Measurements from ENCODE around the gene TOB1.

DNA sequence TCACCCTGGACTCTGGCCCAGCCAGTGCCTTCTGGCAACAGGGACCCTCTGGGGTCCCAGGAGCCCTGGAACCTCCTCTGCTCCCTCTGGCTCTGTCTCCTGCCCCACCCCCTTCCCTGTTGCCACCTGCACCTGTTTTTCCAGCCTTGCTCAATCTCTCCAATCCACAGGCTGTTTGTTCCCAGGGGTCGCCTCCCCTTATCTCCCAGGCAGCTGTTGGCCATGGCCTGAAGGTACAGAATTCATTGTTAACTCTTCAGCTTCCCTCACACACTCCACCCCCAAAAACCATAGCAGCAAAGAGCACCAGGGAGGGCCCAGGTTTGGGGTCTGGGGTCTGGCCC, 39.3 kb upstream of the TOB1 start:
- TF ChIP-seq, protein P1, sequence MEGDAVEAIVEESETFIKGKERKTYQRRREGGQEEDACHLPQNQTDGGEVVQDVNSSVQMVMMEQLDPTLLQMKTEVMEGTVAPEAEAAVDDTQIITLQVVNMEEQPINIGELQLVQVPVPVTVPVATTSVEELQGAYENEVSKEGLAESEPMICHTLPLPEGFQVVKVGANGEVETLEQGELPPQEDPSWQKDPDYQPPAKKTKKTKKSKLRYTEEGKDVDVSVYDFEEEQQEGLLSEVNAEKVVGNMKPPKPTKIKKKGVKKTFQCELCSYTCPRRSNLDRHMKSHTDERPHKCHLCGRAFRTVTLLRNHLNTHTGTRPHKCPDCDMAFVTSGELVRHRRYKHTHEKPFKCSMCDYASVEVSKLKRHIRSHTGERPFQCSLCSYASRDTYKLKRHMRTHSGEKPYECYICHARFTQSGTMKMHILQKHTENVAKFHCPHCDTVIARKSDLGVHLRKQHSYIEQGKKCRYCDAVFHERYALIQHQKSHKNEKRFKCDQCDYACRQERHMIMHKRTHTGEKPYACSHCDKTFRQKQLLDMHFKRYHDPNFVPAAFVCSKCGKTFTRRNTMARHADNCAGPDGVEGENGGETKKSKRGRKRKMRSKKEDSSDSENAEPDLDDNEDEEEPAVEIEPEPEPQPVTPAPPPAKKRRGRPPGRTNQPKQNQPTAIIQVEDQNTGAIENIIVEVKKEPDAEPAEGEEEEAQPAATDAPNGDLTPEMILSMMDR (IDR thresholded peaks at IDR 0.05 in 2 of 3, conservative IDR thresholded peaks at IDR 0.05 in 1 of 3; ENCODE audit: insufficient read depth in 2 of 3, low read depth in 1 of 3, low read length in 3 of 3), result no peak
- TF ChIP-seq, protein P2, sequence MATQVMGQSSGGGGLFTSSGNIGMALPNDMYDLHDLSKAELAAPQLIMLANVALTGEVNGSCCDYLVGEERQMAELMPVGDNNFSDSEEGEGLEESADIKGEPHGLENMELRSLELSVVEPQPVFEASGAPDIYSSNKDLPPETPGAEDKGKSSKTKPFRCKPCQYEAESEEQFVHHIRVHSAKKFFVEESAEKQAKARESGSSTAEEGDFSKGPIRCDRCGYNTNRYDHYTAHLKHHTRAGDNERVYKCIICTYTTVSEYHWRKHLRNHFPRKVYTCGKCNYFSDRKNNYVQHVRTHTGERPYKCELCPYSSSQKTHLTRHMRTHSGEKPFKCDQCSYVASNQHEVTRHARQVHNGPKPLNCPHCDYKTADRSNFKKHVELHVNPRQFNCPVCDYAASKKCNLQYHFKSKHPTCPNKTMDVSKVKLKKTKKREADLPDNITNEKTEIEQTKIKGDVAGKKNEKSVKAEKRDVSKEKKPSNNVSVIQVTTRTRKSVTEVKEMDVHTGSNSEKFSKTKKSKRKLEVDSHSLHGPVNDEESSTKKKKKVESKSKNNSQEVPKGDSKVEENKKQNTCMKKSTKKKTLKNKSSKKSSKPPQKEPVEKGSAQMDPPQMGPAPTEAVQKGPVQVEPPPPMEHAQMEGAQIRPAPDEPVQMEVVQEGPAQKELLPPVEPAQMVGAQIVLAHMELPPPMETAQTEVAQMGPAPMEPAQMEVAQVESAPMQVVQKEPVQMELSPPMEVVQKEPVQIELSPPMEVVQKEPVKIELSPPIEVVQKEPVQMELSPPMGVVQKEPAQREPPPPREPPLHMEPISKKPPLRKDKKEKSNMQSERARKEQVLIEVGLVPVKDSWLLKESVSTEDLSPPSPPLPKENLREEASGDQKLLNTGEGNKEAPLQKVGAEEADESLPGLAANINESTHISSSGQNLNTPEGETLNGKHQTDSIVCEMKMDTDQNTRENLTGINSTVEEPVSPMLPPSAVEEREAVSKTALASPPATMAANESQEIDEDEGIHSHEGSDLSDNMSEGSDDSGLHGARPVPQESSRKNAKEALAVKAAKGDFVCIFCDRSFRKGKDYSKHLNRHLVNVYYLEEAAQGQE (IDR thresholded peaks at IDR 0.05; ENCODE audit: borderline replicate concordance), result no peak
- TF ChIP-seq, protein P2 (CRISPR knock-in tag; IDR thresholded peaks at IDR 0.05; ENCODE audit: low read depth), result no peak
- TF ChIP-seq ZNF311 (CRISPR knock-in tag; IDR thresholded peaks at IDR 0.05) (no peak), ZNF134 (CRISPR knock-in tag; conservative IDR thresholded peaks at IDR 0.05) (no peak), EGR1 (conservative IDR thresholded peaks at IDR 0.05) (no peak), GABPA (tag; conservative IDR thresholded peaks at IDR 0.05; ENCODE audit: low read depth) (no peak), POLR2A (conservative IDR thresholded peaks at IDR 0.05) (no peak), SREBF1 (IDR thresholded peaks at IDR 0.05; ENCODE audit: borderline replicate concordance, low read depth, low read length) (no peak), EZH2 (IDR thresholded peaks at IDR 0.05; ENCODE audit: borderline replicate concordance, low read depth, low read length) (no peak)
- TF ChIP-seq, protein P3, sequence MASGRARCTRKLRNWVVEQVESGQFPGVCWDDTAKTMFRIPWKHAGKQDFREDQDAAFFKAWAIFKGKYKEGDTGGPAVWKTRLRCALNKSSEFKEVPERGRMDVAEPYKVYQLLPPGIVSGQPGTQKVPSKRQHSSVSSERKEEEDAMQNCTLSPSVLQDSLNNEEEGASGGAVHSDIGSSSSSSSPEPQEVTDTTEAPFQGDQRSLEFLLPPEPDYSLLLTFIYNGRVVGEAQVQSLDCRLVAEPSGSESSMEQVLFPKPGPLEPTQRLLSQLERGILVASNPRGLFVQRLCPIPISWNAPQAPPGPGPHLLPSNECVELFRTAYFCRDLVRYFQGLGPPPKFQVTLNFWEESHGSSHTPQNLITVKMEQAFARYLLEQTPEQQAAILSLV (tag; IDR thresholded peaks at IDR 0.05), result no peak
- TF ChIP-seq, protein P4, sequence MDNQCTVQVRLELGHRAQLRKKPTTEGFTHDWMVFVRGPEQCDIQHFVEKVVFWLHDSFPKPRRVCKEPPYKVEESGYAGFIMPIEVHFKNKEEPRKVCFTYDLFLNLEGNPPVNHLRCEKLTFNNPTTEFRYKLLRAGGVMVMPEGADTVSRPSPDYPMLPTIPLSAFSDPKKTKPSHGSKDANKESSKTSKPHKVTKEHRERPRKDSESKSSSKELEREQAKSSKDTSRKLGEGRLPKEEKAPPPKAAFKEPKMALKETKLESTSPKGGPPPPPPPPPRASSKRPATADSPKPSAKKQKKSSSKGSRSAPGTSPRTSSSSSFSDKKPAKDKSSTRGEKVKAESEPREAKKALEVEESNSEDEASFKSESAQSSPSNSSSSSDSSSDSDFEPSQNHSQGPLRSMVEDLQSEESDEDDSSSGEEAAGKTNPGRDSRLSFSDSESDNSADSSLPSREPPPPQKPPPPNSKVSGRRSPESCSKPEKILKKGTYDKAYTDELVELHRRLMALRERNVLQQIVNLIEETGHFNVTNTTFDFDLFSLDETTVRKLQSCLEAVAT (IDR thresholded peaks at IDR 0.05), result no peak

Data from K562 (cell line).